ENCODE data around the gene CCDC171.

The CCDC171 gene

GRCh38 chr9:15901572-15901971 lies 348.7 kb downstream of the CCDC171 start:
- no peak for DNase-seq

GRCh38 chr9:15909297-15909696 lies 356.5 kb downstream of the CCDC171 start:
- DNase-seq, result no peak

- DNase-seq, result no peak
These were observed 362.9 kb downstream of the CCDC171 start for GRCh38 chr9:15915711-15916110.

- no peak for DNase-seq
These were observed 374.3 kb downstream of the CCDC171 start for GRCh38 chr9:15927161-15927560.

GRCh38 chr9:15935661-15936305 lies 382.9 kb downstream of the CCDC171 start:
- DNase-seq, result no peak

- no peak for DNase-seq
These were observed 383.6 kb downstream of the CCDC171 start for GRCh38 chr9:15936306-15936921.

GRCh38 chr9:15942831-15943424 lies 390.1 kb downstream of the CCDC171 start:
- DNase-seq, result no peak

GRCh38 chr9:15944341-15944740 lies 391.5 kb downstream of the CCDC171 start:
- no peak for DNase-seq

- DNase-seq, result no peak
These were observed 406.8 kb downstream of the CCDC171 start for GRCh38 chr9:15959663-15960062.

- DNase-seq, result no peak
These were observed 408.4 kb downstream of the CCDC171 start for GRCh38 chr9:15961217-15961616.

- DNase-seq, result no peak
These were observed 412.5 kb downstream of the CCDC171 start for GRCh38 chr9:15965246-15965745.

GRCh38 chr9:15966471-15966870 lies 413.6 kb downstream of the CCDC171 start:
- no peak for DNase-seq

GRCh38 chr9:15967068-15967467 lies 414.2 kb downstream of the CCDC171 start:
- no peak for DNase-seq

- DNase-seq, result no peak
These were observed 419.9 kb downstream of the CCDC171 start for GRCh38 chr9:15972760-15973159.

- no peak for DNase-seq
These were observed 422.4 kb downstream of the CCDC171 start for GRCh38 chr9:15975101-15975778.

- DNase-seq, result no peak
These were observed 424.6 kb downstream of the CCDC171 start for GRCh38 chr9:15977438-15977837.

GRCh38 chr9:15982182-15982581 lies 429.3 kb downstream of the CCDC171 start:
- DNase-seq, result no peak

- DNase-seq, result no peak
These were observed 446.8 kb downstream of the CCDC171 start for GRCh38 chr9:15999422-16000339.

GRCh38 chr9:16000811-16001210 lies 448.0 kb downstream of the CCDC171 start:
- no peak for DNase-seq

GRCh38 chr9:16001856-16002255 lies 449.0 kb downstream of the CCDC171 start:
- DNase-seq, result no peak

GRCh38 chr9:16002816-16003215 lies 450.0 kb downstream of the CCDC171 start:
- no peak for DNase-seq

- DNase-seq, result no peak
These were observed 450.9 kb downstream of the CCDC171 start for GRCh38 chr9:16003785-16004184.

GRCh38 chr9:16004613-16005012 lies 451.8 kb downstream of the CCDC171 start:
- DNase-seq, result no peak
